Endothelial cell (in vitro differentiated cells): ENCODE results near the gene PTPRN2. TPM values are rescaled to one million over a fixed set of nuclear protein-coding genes. Genes with fewer than 3 reads are reported as not detected.

ENCODE experiments used
- DNase-seq: peaks from one replicate; pipeline ENCODE4 v3.0.0; 2021; ENCODE audit warnings: low spot score
- H3K27ac Mint-ChIP-seq: one replicate; pipeline ENCODE4 v1.8.0; 2021; ENCODE audit warnings: mixed read lengths, inconsistent platforms; ENCODE audit not compliant: unreplicated experiment
- H3K27me3 Mint-ChIP-seq: one replicate; pipeline ENCODE4 v1.8.0; 2021; ENCODE audit warnings: mild to moderate bottlenecking, moderate library complexity, mixed read lengths, inconsistent platforms; ENCODE audit not compliant: unreplicated experiment
- H3K36me3 Mint-ChIP-seq: one replicate; pipeline ENCODE4 v1.8.0; 2021; ENCODE audit warnings: mild to moderate bottlenecking, low read depth, mixed read lengths, inconsistent platforms; ENCODE audit not compliant: unreplicated experiment
- H3K4me1 Mint-ChIP-seq: one replicate; pipeline ENCODE4 v1.8.0; 2021; ENCODE audit warnings: mild to moderate bottlenecking, mixed read lengths, inconsistent platforms; ENCODE audit not compliant: unreplicated experiment
- H3K4me3 Mint-ChIP-seq: one replicate; pipeline ENCODE4 v1.8.0; 2021; ENCODE audit warnings: mild to moderate bottlenecking, mixed read lengths, inconsistent platforms; ENCODE audit not compliant: unreplicated experiment
- H3K9me3 Mint-ChIP-seq: one replicate; pipeline ENCODE4 v1.8.0; 2021; ENCODE audit warnings: mixed read lengths, inconsistent platforms; ENCODE audit not compliant: unreplicated experiment
- total RNA-seq: library from RNA; stranded (reverse); fragmentation: NEBNext Ultra II Directional; extraction: Animal tissue kit (Norgen Biotek cat#: 25700); gene quantifications from one replicate; pipeline ENCODE4 v1.2.1, GENCODE V29; 2021; ENCODE audit not compliant: unreplicated experiment
- TF ChIP-seq, protein P1 (sequence below): fragments of 200-600 bp; sonication (generic); IDR thresholded peaks from one replicate; pipeline ENCODE4 v1.5.0; 2021; ENCODE audit warnings: antibody characterized with exemption; ENCODE audit not compliant: unreplicated experiment

PTPRN2 gene
- total RNA-seq, 1 donor from 2014 or later, result 0.18 TPM

DNA sequence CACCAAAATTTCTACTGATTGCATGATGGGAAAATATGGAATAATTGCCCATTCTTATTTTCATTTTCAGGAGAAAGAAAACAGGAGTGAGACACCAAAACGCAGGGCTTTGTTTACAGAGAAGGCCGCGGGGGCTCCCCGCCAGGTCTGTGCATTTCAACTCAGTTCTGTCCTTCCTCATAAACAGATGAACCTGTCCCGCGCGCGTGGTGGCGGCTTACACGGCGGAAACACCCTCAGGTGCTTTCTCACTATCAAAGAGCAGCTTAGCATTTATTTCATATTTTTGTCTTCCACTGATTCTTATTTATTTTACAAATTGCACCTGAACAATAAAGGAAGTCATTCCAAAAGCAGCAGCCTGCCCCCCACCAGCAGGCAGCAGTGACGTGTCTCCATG lies 579.4 kb downstream of the PTPRN2 start:
- no peaks in the 10 kb centered on the region for H3K4me1 Mint-ChIP-seq
- peaks cover 8% of the 10 kb centered on the region for H3K36me3 Mint-ChIP-seq
- H3K4me3 Mint-ChIP-seq, result no peak overlapping the region
- H3K27ac Mint-ChIP-seq, result no peak overlapping the region
- no peak for DNase-seq
- peaks cover 47% of the 10 kb centered on the region for H3K9me3 Mint-ChIP-seq
- H3K27me3 Mint-ChIP-seq, result peaks cover 12% of the 10 kb centered on the region
- TF ChIP-seq, protein P1, sequence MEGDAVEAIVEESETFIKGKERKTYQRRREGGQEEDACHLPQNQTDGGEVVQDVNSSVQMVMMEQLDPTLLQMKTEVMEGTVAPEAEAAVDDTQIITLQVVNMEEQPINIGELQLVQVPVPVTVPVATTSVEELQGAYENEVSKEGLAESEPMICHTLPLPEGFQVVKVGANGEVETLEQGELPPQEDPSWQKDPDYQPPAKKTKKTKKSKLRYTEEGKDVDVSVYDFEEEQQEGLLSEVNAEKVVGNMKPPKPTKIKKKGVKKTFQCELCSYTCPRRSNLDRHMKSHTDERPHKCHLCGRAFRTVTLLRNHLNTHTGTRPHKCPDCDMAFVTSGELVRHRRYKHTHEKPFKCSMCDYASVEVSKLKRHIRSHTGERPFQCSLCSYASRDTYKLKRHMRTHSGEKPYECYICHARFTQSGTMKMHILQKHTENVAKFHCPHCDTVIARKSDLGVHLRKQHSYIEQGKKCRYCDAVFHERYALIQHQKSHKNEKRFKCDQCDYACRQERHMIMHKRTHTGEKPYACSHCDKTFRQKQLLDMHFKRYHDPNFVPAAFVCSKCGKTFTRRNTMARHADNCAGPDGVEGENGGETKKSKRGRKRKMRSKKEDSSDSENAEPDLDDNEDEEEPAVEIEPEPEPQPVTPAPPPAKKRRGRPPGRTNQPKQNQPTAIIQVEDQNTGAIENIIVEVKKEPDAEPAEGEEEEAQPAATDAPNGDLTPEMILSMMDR, result no peak

DNA sequence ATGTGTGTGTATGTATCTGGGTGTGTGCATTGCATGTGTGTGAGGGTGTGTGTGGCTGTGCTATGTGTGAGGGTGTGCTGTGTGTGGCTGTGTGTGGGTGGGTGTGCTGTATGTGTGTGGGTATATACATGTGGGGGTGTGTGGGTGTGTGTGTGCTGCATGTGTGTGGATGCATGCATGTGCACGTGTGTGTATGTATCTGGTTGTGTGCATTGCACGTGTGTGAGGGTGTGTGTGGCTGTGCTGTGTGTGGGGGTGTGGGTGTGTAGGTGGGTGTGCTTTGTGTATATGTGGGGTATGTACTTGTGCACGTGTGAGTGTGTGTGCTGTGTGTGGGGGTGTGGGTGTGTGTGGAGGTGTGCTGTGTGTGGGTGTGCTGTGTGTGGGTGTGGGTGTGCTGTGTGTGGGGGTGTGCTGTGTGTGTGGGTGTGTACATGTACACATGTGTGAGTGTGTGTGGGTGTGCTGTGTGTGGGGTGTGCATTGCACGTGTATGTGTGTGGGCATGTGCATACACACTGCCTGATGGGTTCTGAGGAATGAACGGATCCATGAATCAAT lies 579.8 kb downstream of the PTPRN2 start:
- Mint-ChIP-seq H3K4me3 (no peak overlapping the region), H3K9me3 (peaks cover 47% of the 10 kb centered on the region), H3K36me3 (peaks cover 8% of the 10 kb centered on the region), H3K4me1 (no peaks in the 10 kb centered on the region), H3K27me3 (peaks cover 12% of the 10 kb centered on the region), H3K27ac (no peak overlapping the region)
- TF ChIP-seq, protein P1, result no peak
- DNase-seq, result no peak

DNA sequence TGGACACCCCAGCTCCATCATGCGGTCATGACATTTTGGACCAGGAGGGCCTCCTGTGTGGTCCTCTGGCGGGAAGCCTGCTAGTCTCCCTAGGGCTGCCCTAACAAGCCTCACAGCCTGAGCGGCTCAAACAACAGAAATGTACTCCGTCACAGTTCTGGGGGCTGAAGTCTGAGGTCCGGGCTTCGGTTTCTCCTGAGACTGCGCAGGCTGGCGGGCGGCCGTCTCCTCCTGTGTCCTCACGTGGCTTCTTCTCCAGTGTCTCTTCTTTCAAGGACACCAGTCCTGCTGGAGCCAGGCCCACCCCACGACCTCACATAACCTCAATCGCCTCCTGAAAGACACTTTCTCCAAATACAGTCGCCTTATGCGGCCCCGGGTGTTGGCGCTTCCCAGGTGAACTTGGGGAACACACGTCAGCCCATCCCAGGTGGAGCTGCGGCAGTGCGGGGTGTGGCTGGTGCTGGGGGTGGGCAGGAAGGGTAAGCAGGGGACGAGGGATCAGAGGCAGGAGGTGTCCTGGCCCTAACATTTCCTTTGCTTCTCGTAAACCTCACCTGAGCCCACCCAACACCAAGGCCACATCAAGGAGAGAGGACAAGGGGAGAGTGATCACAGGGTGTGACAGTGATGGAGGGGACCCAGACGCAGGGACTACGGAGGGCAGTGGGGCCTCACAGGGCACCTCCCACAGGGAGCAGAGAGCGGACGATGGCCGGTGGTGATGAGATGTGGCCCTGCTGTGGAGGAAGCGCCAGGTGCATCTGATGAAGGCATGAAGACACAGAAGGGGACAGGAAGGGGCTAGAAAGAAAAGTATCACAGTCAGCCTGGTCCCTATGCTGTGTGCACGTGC lies 580.6 kb downstream of the PTPRN2 start:
- no peaks in the 10 kb centered on the region for H3K4me1 Mint-ChIP-seq
- H3K4me3 Mint-ChIP-seq, result no peak overlapping the region
- peaks cover 11% of the 10 kb centered on the region for H3K36me3 Mint-ChIP-seq
- no peak for DNase-seq
- H3K27ac Mint-ChIP-seq, result no peak overlapping the region
- peaks cover 12% of the 10 kb centered on the region for H3K27me3 Mint-ChIP-seq
- H3K9me3 Mint-ChIP-seq, result peaks cover 43% of the 10 kb centered on the region
- TF ChIP-seq, protein P1, result no peak

DNA sequence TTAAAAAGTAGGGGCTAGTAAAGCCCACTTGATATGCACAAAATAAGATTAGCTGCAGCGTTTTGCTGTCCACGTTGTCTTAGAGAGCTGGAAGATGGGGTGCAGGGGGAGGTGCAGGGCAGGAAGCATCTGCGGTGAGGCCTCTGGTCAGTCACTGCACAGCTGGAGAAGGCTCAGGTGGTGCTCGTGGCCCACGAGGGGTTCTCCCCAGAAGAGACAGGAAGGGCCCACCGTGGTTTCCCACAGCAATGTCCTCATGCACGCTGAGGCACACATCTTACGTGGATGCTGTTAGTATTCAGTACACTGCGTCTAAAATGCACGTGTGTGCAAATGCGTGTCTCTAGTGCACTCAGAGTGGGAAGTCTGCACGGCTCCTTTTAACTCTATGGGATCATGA lies 582.1 kb downstream of the PTPRN2 start:
- Mint-ChIP-seq H3K27ac (no peak overlapping the region), H3K36me3 (peaks cover 12% of the 10 kb centered on the region), H3K4me3 (no peak overlapping the region), H3K27me3 (peaks cover 12% of the 10 kb centered on the region), H3K4me1 (no peaks in the 10 kb centered on the region), H3K9me3 (peaks cover 40% of the 10 kb centered on the region)
- DNase-seq, result no peak
- TF ChIP-seq, protein P1, result no peak

DNA sequence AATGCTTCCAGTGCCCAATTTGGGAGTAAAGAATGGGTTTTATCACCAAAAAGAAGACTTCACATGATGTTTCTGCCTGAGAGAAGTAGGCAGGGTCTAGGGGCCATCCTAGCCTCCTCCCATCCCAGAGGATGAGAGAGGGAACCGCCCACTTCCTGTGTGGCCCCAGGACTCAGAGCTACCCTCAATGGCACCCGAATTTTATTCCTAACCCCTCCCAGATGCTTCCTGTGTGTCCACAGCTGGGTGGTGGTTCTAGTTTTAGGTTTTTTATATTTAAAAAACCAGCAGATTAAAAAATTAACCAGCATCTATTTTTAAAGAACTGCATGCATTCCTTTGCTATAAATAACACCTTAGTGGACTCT lies 583.5 kb downstream of the PTPRN2 start:
- Mint-ChIP-seq H3K27me3 (peaks cover 14% of the 10 kb centered on the region), H3K36me3 (peaks cover 12% of the 10 kb centered on the region), H3K4me3 (no peak overlapping the region), H3K4me1 (no peaks in the 10 kb centered on the region), H3K27ac (no peak overlapping the region), H3K9me3 (peaks cover 36% of the 10 kb centered on the region)
- TF ChIP-seq, protein P1, result no peak
- no peak for DNase-seq
